HG03025 (cell line): Measurements from ENCODE around the gene KLHDC7B.

Experiments
- ATAC-seq: cut with Tn5 transposase; IDR thresholded peaks from one replicate; pipeline ENCODE4 v1.9.1; 2021; ENCODE audit warnings: mild to moderate bottlenecking, moderate library complexity; ENCODE audit not compliant: unreplicated experiment, low FRiP score

KLHDC7B gene

GRCh38 chr22:50569896-50570535, 24.3 kb downstream of the KLHDC7B start:
- ATAC-seq = no peak

- no peak for ATAC-seq
Observed at GRCh38 chr22:50570861-50571260, 25.2 kb downstream of the KLHDC7B start.

DNA sequence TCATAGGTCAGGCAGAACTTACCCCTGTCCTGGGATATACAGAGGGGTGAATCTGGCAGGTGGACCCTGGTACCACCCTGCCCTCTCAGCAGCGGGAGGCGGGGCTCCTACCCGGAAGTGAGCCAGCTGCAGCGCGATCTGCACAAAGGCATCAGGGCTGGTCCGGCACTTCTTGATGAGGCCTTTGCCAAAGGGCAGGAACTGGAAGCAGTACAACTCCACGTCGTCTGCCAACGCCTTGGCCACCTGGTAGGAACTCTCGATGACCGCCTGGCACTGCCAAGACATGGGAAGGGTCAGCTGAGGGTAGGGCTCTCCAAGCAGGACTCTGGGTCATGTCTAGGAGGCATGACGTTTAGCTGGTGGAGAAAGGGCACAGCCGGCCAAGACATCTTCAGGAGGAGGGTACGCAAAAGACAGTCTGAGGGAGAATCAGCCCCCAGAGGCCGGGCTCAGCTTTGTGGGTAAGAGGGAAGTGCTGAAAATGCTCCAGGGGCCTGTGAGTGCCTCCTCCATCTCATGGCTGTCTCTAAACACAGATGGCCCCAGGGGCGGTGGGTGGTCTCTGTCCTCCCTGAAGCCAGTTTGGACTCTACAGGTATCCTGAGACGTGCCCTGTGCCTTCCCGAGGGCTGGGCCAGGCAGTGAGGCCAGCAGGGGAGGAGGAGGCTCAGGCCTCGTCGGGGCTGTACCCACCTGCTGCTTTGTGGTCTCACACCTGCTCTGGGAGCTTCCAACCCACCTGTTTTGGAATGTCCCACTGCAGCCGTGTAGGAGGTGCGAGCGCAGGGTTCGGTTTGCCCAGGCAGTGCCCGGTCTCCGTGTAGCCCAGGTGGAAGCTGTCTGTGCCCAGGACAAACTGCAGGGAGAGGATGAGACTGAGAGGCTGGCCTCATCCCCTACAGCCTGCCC, 25.8 kb downstream of the KLHDC7B start:
- ATAC-seq = no peak

DNA sequence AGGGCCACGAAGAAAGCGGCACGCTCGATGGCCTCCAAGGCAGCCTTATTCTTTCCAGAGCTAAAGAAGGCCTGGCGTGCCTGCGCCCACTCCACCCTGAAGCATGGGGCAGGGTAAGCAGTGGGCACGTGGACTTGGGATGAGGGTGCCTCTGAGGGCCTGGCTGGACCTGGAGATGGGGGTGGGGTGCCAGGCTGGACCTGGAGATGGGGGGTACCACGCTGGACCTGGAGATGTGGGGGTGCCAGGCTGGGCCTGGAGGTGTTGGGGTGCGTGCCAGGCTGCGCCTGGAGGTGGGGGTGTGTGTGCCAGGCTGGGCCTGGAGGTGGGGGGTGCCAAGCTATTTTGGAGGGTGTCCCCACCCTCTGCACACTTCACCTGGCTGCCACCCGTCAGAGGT, 27.3 kb downstream of the KLHDC7B start:
- no peak for ATAC-seq

- ATAC-seq = no peak
Observed at GRCh38 chr22:50573491-50574382, 28.0 kb downstream of the KLHDC7B start.

DNA sequence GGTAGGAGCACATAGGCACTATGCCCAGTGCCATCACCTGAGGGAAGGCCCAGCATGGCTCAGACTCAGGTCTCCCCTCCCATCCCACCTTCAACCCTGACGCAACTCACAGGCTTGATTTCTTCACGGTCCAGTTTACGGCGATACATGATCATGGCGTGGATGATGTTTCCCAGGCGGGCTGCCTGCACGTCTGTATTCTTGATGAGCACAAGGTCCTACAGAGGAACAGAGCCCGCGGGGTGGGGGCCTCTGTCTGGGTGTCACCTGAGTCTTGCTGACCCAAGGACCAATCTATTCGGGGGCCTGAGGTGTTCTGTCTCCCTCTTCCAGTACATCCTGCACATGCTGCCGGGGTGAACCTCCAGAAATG, 28.7 kb downstream of the KLHDC7B start:
- no peak for ATAC-seq

- no peak for ATAC-seq
Observed at GRCh38 chr22:50575426-50575941, 29.8 kb downstream of the KLHDC7B start.

GRCh38 chr22:50576070-50576469, 30.4 kb downstream of the KLHDC7B start:
- ATAC-seq = no peak

GRCh38 chr22:50576806-50577696, 31.4 kb downstream of the KLHDC7B start:
- no peak for ATAC-seq

DNA sequence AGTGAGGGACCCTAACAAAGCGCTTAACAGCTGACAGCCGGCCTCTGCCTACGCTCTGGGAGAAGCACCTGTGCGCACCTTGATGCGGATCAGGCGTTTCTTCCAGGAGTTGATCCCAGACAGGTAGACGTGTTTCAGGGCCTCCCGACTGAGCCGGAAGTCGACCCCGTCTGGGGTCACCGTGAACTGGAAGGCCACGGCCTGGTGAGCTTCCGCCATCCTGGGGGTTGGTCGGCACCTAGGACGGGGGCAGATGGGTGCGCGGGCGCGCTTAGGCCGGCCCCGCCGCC, 31.9 kb downstream of the KLHDC7B start:
- no peak for ATAC-seq

- no peak for ATAC-seq
Observed at GRCh38 chr22:50577987-50578775, 32.5 kb downstream of the KLHDC7B start, which contains the start of gene CPT1B. TSS of gene CPT1B (minus strand) at chr22:50578427. CDS start at chr22:50577915, 512 bp downstream.

DNA sequence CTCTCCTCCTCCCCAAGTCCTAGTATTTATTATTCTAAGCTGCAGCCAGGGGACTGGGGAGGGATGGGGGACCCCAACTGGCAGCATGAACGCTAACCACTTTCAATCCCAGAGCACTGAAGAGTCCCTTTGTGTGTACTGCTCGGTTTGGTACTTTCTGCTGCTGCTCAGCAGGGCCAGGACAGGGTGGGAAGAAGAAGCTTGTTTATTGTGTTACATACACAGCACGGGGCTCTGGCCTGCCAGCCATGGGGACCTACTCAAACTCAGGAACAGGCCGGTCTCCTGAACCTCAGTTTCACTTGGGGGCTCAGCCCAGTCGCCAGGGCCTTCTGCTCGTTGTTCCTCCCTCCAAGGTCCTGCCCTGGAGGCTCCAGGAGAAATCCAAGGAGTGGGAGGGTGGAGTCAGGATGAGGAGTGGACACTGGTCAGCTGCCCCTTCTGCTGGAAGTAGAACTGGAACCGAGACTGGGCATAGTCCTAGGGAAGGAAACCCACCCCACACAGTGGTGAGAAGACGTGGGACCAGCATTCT, 33.1 kb downstream of the KLHDC7B start:
- no peak for ATAC-seq

GRCh38 chr22:50579752-50580151, 34.1 kb downstream of the KLHDC7B start:
- no peak for ATAC-seq

DNA sequence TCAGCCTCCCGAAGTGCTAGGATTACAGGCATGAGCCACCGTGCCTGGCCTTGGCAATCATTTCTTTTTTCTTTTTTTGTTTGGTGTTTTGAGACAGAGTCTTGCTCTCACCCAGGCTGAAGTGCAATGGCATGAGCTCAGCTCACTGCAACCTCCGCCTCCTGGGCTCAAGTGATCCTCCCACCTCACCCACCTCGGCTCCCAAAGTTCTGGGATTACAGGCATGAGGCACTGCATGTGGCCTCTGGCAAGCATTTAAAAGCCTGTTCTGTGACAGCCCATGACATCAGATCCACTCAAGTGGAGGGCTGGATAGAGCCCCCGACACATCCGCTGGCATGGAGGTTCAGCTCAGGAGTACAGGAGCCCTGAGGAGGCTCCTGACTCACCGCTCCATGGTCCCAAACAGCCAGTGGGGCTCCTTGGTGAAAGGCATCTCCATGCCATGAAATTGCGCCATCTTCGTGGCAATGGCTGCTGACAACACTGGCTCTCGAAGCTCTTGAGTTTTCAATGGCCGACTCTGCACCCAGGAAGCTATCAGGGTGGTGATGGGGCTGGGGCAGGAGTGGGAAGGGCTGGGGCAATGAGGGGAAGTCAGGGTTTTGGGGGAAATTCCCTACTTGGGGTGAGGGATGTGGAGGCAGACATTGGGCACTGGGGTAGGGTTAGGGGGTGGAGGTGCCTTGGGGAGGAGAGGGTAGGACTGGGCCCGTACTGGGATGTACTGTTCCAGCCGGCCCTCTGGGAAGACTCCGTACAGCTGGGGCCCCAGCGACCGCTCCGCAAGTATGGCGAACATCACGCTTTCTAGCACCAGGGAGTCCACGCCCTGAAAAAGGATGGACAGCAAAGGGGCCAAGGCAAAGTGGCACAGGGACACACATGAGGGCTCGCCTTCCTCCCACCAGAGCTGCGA, 35.6 kb downstream of the KLHDC7B start:
- no peak for ATAC-seq

DNA sequence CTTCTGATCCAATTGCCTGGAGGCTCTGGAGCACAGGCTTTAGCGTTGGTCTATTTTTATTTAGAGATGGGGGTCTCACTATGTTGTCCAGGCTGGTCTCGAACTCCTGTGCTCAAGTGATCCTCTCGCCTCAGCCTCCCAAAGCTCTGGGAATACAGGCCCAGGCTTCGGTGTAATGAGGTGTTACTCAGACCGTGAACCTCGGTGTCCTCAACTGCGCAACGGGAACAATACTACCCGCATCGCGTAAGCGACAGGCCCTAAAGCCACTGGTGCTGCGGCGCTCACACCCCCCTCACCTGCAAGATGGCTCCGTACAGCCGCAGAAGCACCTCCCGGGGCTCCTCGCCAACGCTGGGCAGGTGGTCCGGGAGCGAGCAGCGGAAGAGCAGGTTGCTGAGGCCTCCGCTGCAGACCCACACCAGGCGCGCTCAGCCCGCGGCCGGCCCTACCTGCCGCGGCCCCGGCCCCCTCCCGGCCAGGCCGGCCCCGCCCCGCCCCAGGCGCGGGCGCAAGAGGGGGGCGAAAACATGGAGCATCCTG, 36.3 kb downstream of the KLHDC7B start:
- ATAC-seq = peak; percentile 13

DNA sequence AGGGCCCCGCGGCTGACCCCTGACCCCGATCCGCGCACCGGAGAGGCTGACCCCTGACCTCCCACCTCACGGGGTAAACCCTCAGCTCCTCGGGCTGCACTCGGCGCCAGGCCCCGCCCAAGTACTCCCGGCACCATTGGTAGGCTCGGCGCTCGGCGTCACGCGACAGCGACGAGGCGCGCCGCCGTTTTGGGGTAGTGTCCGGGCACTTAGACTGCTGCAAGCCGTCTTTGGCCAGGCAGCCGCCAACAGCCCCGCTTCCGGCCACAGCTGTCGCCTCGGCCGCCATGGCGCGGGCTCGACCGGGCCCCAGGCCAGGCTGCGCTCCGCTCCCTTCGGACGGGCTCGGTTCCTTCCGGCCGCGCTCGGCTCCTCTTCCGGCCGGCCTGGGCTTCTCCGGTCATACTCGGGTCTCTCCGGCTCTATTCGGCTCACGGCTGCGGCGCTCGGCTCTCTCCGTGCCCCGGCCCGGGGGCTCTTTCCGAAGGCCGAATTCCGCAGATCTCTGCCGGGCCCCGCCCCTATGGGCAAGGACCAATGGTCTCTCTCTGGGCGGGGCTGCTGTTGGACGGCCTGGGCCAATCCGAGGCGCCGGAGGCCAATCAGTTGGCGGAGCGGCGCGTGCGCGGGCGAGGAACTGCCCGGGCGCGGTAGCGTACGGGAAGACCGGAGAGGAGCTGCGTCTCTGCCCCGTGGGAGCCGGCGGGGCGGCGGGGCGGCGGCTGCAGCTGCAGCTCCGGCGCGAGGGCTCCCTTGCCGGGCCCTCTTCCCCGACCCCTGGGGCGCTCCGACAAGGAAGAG, 37.0 kb downstream of the KLHDC7B start, which contains the start of gene CHKB:
TSS of gene CHKB (minus strand) at position 357 of the 801 bp plus-strand sequence. CDS start at position 289, 68 bp downstream.
- peak; percentile 90 for ATAC-seq
